H9 (cell line): ENCODE results near the gene LRRC3. TPM values are rescaled to one million over a fixed set of nuclear protein-coding genes. Genes with fewer than 3 reads are reported as not detected.
A peak's percentile ranks its signal among the peaks of the same experiment; 100 is the strongest.

ENCODE experiments used
- DNase-seq: peaks from one replicate; pipeline ENCODE4 v3.0.0-alpha.2; 2017
- H2AFZ ChIP-seq: one replicate; pipeline ENCODE4 v1.6.1; 2013; ENCODE audit warnings: mild to moderate bottlenecking, low read length, control low read depth, moderate library complexity
- H2AK5ac ChIP-seq: 2 replicates; pipeline ENCODE4 v1.6.1; 2013; ENCODE audit warnings: low read length, control low read depth, mixed read lengths; ENCODE audit not compliant: insufficient read length
- H2BK120ac ChIP-seq: one replicate; pipeline ENCODE4 v1.6.1; 2013; ENCODE audit warnings: low read depth, mild to moderate bottlenecking, low read length, control low read depth, inconsistent platforms; ENCODE audit not compliant: poor library complexity, severe bottlenecking
- H2BK12ac ChIP-seq: 2 replicates; pipeline ENCODE4 v1.6.1; 2013; ENCODE audit warnings: low read length, control low read depth, mixed read lengths, low read depth; ENCODE audit not compliant: insufficient read length
- H2BK15ac ChIP-seq: 2 replicates; pipeline ENCODE4 v1.6.1; 2013; ENCODE audit warnings: low read depth, low read length, control low read depth
- H2BK20ac ChIP-seq: one replicate; pipeline ENCODE4 v1.6.1; 2013; ENCODE audit warnings: low read depth, mild to moderate bottlenecking, low read length, control low read depth, inconsistent platforms; ENCODE audit not compliant: poor library complexity, severe bottlenecking
- H2BK5ac ChIP-seq: 2 replicates; pipeline ENCODE4 v1.6.1; 2013; ENCODE audit warnings: low read length, control low read depth, mixed read lengths; ENCODE audit not compliant: insufficient read length
- H3K14ac ChIP-seq: 2 replicates; pipeline ENCODE4 v1.6.1; 2013; ENCODE audit warnings: low read length, control low read depth; ENCODE audit not compliant: insufficient read depth
- H3K18ac ChIP-seq: 2 replicates; pipeline ENCODE4 v1.6.1; 2013; ENCODE audit warnings: low read depth, mild to moderate bottlenecking, mixed read lengths, low read length, control low read depth; ENCODE audit not compliant: insufficient read length
- H3K23ac ChIP-seq: 2 replicates; pipeline ENCODE4 v1.6.1; 2013; ENCODE audit warnings: low read length, control low read depth, mixed read lengths, low read depth; ENCODE audit not compliant: insufficient read length
- H3K23me2 ChIP-seq: 2 replicates; pipeline ENCODE4 v1.6.1; 2013; ENCODE audit warnings: low read depth, mild to moderate bottlenecking, mixed read lengths, low read length, control low read depth; ENCODE audit not compliant: insufficient read length, poor library complexity, severe bottlenecking
- H3K27ac ChIP-seq: 2 replicates; pipeline ENCODE4 v1.5.1; 2013; ENCODE audit warnings: low read length, control low read depth, mixed read lengths, low read depth; ENCODE audit not compliant: insufficient read length
- H3K27me3 ChIP-seq: 2 replicates; pipeline ENCODE4 v1.6.1; 2013; ENCODE audit warnings: low read length, control low read depth, inconsistent platforms; ENCODE audit not compliant: insufficient read depth
- H3K4ac ChIP-seq: 2 replicates; pipeline ENCODE4 v1.6.1; 2013; ENCODE audit warnings: low read depth, mild to moderate bottlenecking, control low read depth, inconsistent platforms, low read length, moderate library complexity
- H3K4me1 ChIP-seq: 2 replicates; pipeline ENCODE4 v1.6.1; 2013; ENCODE audit warnings: low read length, control low read depth, inconsistent platforms; ENCODE audit not compliant: insufficient read depth
- H3K4me2 ChIP-seq: 2 replicates; pipeline ENCODE4 v1.6.1; 2013; ENCODE audit warnings: low read length, control low read depth, mixed read lengths; ENCODE audit not compliant: insufficient read length, insufficient read depth
- H3K56ac ChIP-seq: 2 replicates; pipeline ENCODE4 v1.6.1; 2013; ENCODE audit warnings: low read depth, mild to moderate bottlenecking, mixed read lengths, low read length, control low read depth; ENCODE audit not compliant: insufficient read length
- H3K79me1 ChIP-seq: 2 replicates; pipeline ENCODE4 v1.6.1; 2013; ENCODE audit warnings: low read depth, mild to moderate bottlenecking, moderate library complexity, low read length, control low read depth, inconsistent platforms; ENCODE audit not compliant: insufficient read depth, poor library complexity, severe bottlenecking
- H3K79me2 ChIP-seq: 2 replicates; pipeline ENCODE4 v1.6.1; 2013; ENCODE audit warnings: low read length, control low read depth, inconsistent platforms; ENCODE audit not compliant: insufficient read depth
- H3K9ac ChIP-seq: 2 replicates; pipeline ENCODE4 v1.6.1; 2013; ENCODE audit warnings: low read length, control low read depth, mixed read lengths; ENCODE audit not compliant: insufficient read length; ENCODE audit errors: extremely low read depth
- H3K9me3 ChIP-seq: one replicate; pipeline ENCODE4 v1.6.1; 2013; ENCODE audit warnings: low read depth, low read length, inconsistent platforms; ENCODE audit not compliant: control insufficient read depth
- H3T11ph ChIP-seq: one replicate; pipeline ENCODE4 v1.6.1; 2013; ENCODE audit warnings: mild to moderate bottlenecking, low read length, control low read depth, inconsistent platforms
- H4K20me1 ChIP-seq: one replicate; pipeline ENCODE4 v1.6.1; 2013; ENCODE audit not compliant: control insufficient read depth, insufficient read length, insufficient read depth
- H4K5ac ChIP-seq: 2 replicates; pipeline ENCODE4 v1.6.1; 2013; ENCODE audit warnings: low read depth, mild to moderate bottlenecking, mixed read lengths, low read length, control low read depth; ENCODE audit not compliant: insufficient read length
- H4K8ac ChIP-seq: replicated peaks from 2 replicates; pipeline ENCODE4 v1.6.1; 2013; ENCODE audit warnings: low read length, control low read depth, mixed read lengths, low read depth; ENCODE audit not compliant: insufficient read length
- H4K91ac ChIP-seq: 2 replicates; pipeline ENCODE4 v1.6.1; 2013; ENCODE audit warnings: low read depth, mild to moderate bottlenecking, moderate library complexity, mixed read lengths, low read length, control low read depth; ENCODE audit not compliant: insufficient read length
- H3K27ac Mint-ChIP-seq, 3 experiments: 2 replicates in 2 of 3; 3 replicates in 1 of 3; pipeline ENCODE4 v1.8.0; 2020 to 2021; ENCODE audit warnings: mixed read lengths in 3 of 3, mild to moderate bottlenecking in 1 of 3, moderate library complexity in 1 of 3
- H3K27me3 Mint-ChIP-seq: 2 replicates; pipeline ENCODE4 v1.8.0; 2021; ENCODE audit warnings: low read depth, mild to moderate bottlenecking, moderate library complexity, mixed read lengths
- H3K36me3 Mint-ChIP-seq, 3 experiments: 2 replicates in 2 of 3; 3 replicates in 1 of 3; pipeline ENCODE4 v1.8.0; 2020 to 2021; ENCODE audit warnings: low read depth in 3 of 3, mixed read lengths in 3 of 3; ENCODE audit not compliant: insufficient read depth in 1 of 3
- H3K4me1 Mint-ChIP-seq, 2 experiments: 2 replicates each; pipeline ENCODE4 v1.8.0; 2020; ENCODE audit warnings: mixed read lengths in 2 of 2
- H3K4me3 Mint-ChIP-seq, 2 experiments: 2 replicates in 1 of 2; 3 replicates in 1 of 2; pipeline ENCODE4 v1.8.0; 2020 to 2021; ENCODE audit warnings: mild to moderate bottlenecking in 2 of 2, mixed read lengths in 2 of 2, moderate library complexity in 1 of 2
- H3K9me3 Mint-ChIP-seq, 2 experiments: 2 replicates in 1 of 2; 3 replicates in 1 of 2; pipeline ENCODE4 v1.8.0; 2020; ENCODE audit warnings: mild to moderate bottlenecking in 2 of 2, mixed read lengths in 2 of 2, moderate library complexity in 1 of 2
- CTCF ChIP-seq: fragments of 200-600 bp; sonication (generic); conservative IDR thresholded peaks from 3 replicates; pipeline ENCODE4 v1.8.0; 2021; ENCODE audit warnings: antibody characterized with exemption, mild to moderate bottlenecking
- WGBS: extraction: QIAGEN DNeasy Blood & Tissue Kit; methylation state at CpG from one replicate; pipeline ENCODE4 v1.1.7; 2013; ENCODE audit warnings: missing lambda C conversion rate, low lambda C conversion rate, mixed read lengths; ENCODE audit not compliant: insufficient read length; ENCODE audit errors: extremely low coverage; 5-methylcytosine and 5-hydroxymethylcytosine counted together
- total RNA-seq: library from RNA; stranded (reverse); gene quantifications from 2 replicates; pipeline ENCODE4 v1.2.1, GENCODE V29; 2021

The LRRC3 gene
- total RNA-seq, 1 experiment from 2014 or later, result 3.1 TPM

- no peak overlapping the region for H2BK5ac ChIP-seq
- WGBS, result no CpG with 5 or more reads among the region's 8 CpGs
- no peaks in the 10 kb centered on the region for H4K20me1 ChIP-seq
- H4K5ac ChIP-seq, result no peak overlapping the region
- Mint-ChIP-seq H3K36me3 (peaks cover 0 to 2% (median 0%) of the 10 kb centered on the region in 3 experiments; a peak in 1 of 7 replicates), H3K4me3 (peak overlapping the region in 1 of 2 experiments; percentile 26; a peak in 1 of 5 replicates), H3K27me3 (peaks cover 3% of the 10 kb centered on the region; the same call in 1 of the 2 replicates), H3K9me3 (no peaks in the 10 kb centered on the region; a peak in 1 of 5 replicates), H3K27ac (no peak overlapping the region), H3K4me1 (peaks cover 0 to 8% of the 10 kb centered on the region in 2 experiments; a peak in 3 of 4 replicates)
- no peaks in the 10 kb centered on the region for H3K9me3 ChIP-seq
- no peak for DNase-seq
- H3K18ac ChIP-seq, result no peak overlapping the region
- no peak overlapping the region for H3K27ac ChIP-seq
- H4K8ac ChIP-seq, result no peak overlapping the region
- no peaks in the 10 kb centered on the region for H3K79me2 ChIP-seq
- no peak overlapping the region for H2BK12ac ChIP-seq
- no peak overlapping the region for H3T11ph ChIP-seq
- H3K4me1 ChIP-seq, result no peaks in the 10 kb centered on the region
- no peak overlapping the region for H3K14ac ChIP-seq
- no peak overlapping the region for H2BK120ac ChIP-seq
- no peaks in the 10 kb centered on the region for H3K27me3 ChIP-seq
- no peak overlapping the region for H2AFZ ChIP-seq
- H4K91ac ChIP-seq, result no peak overlapping the region
- H3K23ac ChIP-seq, result no peak overlapping the region
- H3K23me2 ChIP-seq, result peaks cover 5% of the 10 kb centered on the region
- no peak overlapping the region for H2BK15ac ChIP-seq
- TF ChIP-seq CTCF, result no peak
- H2BK20ac ChIP-seq, result no peak overlapping the region
- H3K56ac ChIP-seq, result no peak overlapping the region
- no peak overlapping the region for H3K4me2 ChIP-seq
- no peak overlapping the region for H2AK5ac ChIP-seq
- no peak overlapping the region for H3K4ac ChIP-seq
- no peaks in the 10 kb centered on the region for H3K79me1 ChIP-seq
- no peak overlapping the region for H3K9ac ChIP-seq
Observed at GRCh38 chr21:44460441-44460755, 5.1 kb downstream of the LRRC3 start.
